ENCODE results near the gene RAD9B. TPM values are rescaled to one million over a fixed set of nuclear protein-coding genes. Genes with fewer than 3 reads are reported as not detected.

RAD9B gene
- total RNA-seq, 1 experiment from 2014 or later: 0.40 TPM

DNA sequence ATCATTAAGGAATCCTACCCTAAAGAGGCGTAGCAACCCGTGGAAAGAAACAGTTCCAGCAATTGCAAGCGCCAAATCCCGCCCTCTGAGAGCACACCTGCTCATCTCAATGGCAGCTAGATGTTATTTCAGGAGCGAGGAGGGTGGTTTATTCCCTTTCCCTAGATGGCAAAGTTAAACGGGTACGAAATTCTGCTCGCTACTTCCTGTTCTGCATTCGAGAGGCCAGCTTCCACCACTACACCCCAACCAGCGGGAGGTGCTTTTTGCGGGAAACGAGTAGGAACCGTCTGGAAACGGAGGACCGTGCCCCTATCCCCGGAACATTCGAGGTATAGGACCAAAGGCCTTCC, 756 bp upstream of the RAD9B start:
- TSS peak; percentile 62 for BruUV-seq (replicated peaks)
- peaks cover 22% of the 10 kb centered on the region for H3K4me1 ChIP-seq (ENCODE audit: insufficient read depth, low read length)
- peak overlapping the region; percentile 85 for H3K4me2 ChIP-seq (ENCODE audit: low read length)
- peak overlapping the region; percentile 90 for H2AFZ ChIP-seq (ENCODE audit: low read length)
- H3F3A ChIP-seq (ENCODE audit: low read length, unreplicated experiment): no peaks in the 10 kb centered on the region
- peaks cover 12% of the 10 kb centered on the region for H3K36me3 ChIP-seq (ENCODE audit: low read depth, low read length)
- peak; percentile 60 for DNase-seq
- CTCF ChIA-PET: no interaction called here
- POLR2A ChIA-PET (ENCODE audit: unreplicated experiment): no interaction called here
- intact Hi-C loops (cut with micrococcal nuclease): no loop called here
- no peaks in the 10 kb centered on the region for H3K9me3 ChIP-seq (ENCODE audit: low read length)
- H3K27me3 ChIP-seq (ENCODE audit: low read length): no peaks in the 10 kb centered on the region
- peaks cover 51% of the 10 kb centered on the region for H3K79me2 ChIP-seq (ENCODE audit: low read length)
- no peak for TF ChIP-seq EZH2 (IDR thresholded peaks at IDR 0.05; ENCODE audit: low read length, unreplicated experiment)
- TF ChIP-seq CTCF (conservative IDR thresholded peaks at IDR 0.05; ENCODE audit: low read depth, low read length): no peak
- TF ChIP-seq EZH2phosphoT487 (IDR thresholded peaks at IDR 0.05; ENCODE audit: borderline replicate concordance, low read length): no peak
- peak overlapping the region; percentile 96 for H3K4me3 ChIP-seq (ENCODE audit: low read length)
- peak overlapping the region; percentile 94 for H3K9ac ChIP-seq (ENCODE audit: low read length)
- H3K9me2 ChIP-seq (replicated peaks; ENCODE audit: low read length): no peaks in the 10 kb centered on the region
- H3K27ac ChIP-seq (ENCODE audit: low read length): peak overlapping the region; percentile 62
- peak; percentile 57 for ATAC-seq
- 0 out of 2 replicates have a peak, but pooled peaks cover 3% of the 10 kb centered on the region for H4K20me1 ChIP-seq (ENCODE audit: low read length)

DNA sequence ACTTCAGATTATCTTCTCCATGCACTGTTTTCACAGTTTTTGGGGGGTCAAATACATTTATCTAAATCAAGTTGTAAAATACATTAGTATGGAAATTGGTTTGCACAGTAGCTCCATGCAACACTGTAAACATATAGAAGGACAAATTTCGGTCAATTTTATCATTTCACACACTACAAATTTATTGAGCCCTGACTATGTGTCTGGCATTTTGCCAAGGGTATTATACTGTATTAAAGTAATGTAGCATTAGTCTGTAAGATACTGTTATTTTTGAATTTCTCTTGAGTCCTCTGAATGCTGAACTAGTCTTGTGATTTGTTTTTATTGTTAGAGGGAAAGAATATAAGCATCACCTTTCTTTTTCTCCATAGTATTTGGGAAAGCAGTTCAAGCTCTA, 1.3 kb downstream of the RAD9B start:
- Histone ChIP-seq H3F3A (ENCODE audit: low read length, unreplicated experiment) (no peaks in the 10 kb centered on the region), H3K4me2 (ENCODE audit: low read length) (no peak overlapping the region), H3K4me3 (ENCODE audit: low read length) (no peak overlapping the region), H3K79me2 (ENCODE audit: low read length) (peaks cover 34% of the 10 kb centered on the region), H3K36me3 (ENCODE audit: low read depth, low read length) (peaks cover 3% of the 10 kb centered on the region; the same call in 1 of the 2 replicates), H3K9me2 (replicated peaks; ENCODE audit: low read length) (no peaks in the 10 kb centered on the region), H3K27ac (ENCODE audit: low read length) (no peak overlapping the region), H3K4me1 (ENCODE audit: insufficient read depth, low read length) (peaks cover 22% of the 10 kb centered on the region), H3K9me3 (ENCODE audit: low read length) (no peaks in the 10 kb centered on the region), H3K27me3 (ENCODE audit: low read length) (no peaks in the 10 kb centered on the region), H3K9ac (ENCODE audit: low read length) (no peak overlapping the region), H4K20me1 (ENCODE audit: low read length) (0 out of 2 replicates have a peak, but pooled peaks cover 3% of the 10 kb centered on the region), H2AFZ (ENCODE audit: low read length) (no peak overlapping the region)
- DNase-seq (peak; percentile 14), ATAC-seq (no peak)
- BruUV-seq (replicated peaks): no TSS peak
- TF ChIP-seq EZH2 (IDR thresholded peaks at IDR 0.05; ENCODE audit: low read length, unreplicated experiment) (no peak), EZH2phosphoT487 (IDR thresholded peaks at IDR 0.05; ENCODE audit: borderline replicate concordance, low read length) (no peak), CTCF (conservative IDR thresholded peaks at IDR 0.05; ENCODE audit: low read depth, low read length) (no peak)
- ChIA-PET POLR2A (ENCODE audit: unreplicated experiment) (no interaction called here), CTCF (no interaction called here)
- intact Hi-C loops (cut with micrococcal nuclease): no loop called here

DNA sequence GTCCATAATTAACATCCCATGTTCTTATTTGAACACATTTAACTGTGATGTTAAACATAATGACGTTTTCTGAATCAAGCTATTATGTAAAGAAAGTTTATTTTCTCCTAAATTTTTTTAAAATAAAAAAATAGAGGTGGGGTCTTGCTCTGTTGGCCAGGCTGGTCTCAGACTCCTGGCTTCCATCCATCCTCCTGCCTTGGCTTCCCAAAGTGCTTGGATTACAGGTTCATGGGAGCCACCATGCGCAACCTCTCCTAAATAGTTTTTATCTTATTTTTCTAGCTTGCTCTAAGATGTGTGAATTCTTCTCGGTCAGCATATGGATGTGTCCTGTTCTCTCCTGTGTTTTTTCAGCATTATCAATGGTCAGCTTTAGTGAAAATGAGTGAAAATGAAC, 3.2 kb downstream of the RAD9B start:
- DNase-seq (no peak), ATAC-seq (no peak)
- Histone ChIP-seq H3K36me3 (ENCODE audit: low read depth, low read length) (no peaks in the 10 kb centered on the region), H3K9ac (ENCODE audit: low read length) (no peak overlapping the region), H3K4me1 (ENCODE audit: insufficient read depth, low read length) (peaks cover 7% of the 10 kb centered on the region), H3K79me2 (ENCODE audit: low read length) (peaks cover 15% of the 10 kb centered on the region), H4K20me1 (ENCODE audit: low read length) (no peaks in the 10 kb centered on the region), H3K9me3 (ENCODE audit: low read length) (no peaks in the 10 kb centered on the region), H3K4me2 (ENCODE audit: low read length) (no peak overlapping the region), H3F3A (ENCODE audit: low read length, unreplicated experiment) (no peaks in the 10 kb centered on the region), H3K27me3 (ENCODE audit: low read length) (no peaks in the 10 kb centered on the region), H3K27ac (ENCODE audit: low read length) (no peak overlapping the region), H2AFZ (ENCODE audit: low read length) (no peak overlapping the region), H3K4me3 (ENCODE audit: low read length) (no peak overlapping the region), H3K9me2 (replicated peaks; ENCODE audit: low read length) (no peaks in the 10 kb centered on the region)
- CTCF ChIA-PET: no interaction called here
- POLR2A ChIA-PET (ENCODE audit: unreplicated experiment): no interaction called here
- no TSS peak for BruUV-seq (replicated peaks)
- intact Hi-C loops (cut with micrococcal nuclease): no loop called here
- no peak for TF ChIP-seq EZH2phosphoT487 (IDR thresholded peaks at IDR 0.05; ENCODE audit: borderline replicate concordance, low read length)
- TF ChIP-seq CTCF (conservative IDR thresholded peaks at IDR 0.05; ENCODE audit: low read depth, low read length): no peak
- no peak for TF ChIP-seq EZH2 (IDR thresholded peaks at IDR 0.05; ENCODE audit: low read length, unreplicated experiment)
